OCI-LY1 (cell line): ENCODE results near the gene REXO1.

Source experiments
- H2AFZ ChIP-seq: fragments of 200-600 bp; sonication (generic), shearing (Covaris generic); 2 replicates; pipeline ENCODE4 v1.6.0; 2014; ENCODE audit warnings: antibody characterized with exemption, mild to moderate bottlenecking, low read length
- H3F3A ChIP-seq: fragments of 200-600 bp; sonication (generic), shearing (Covaris generic); 2 replicates; pipeline ENCODE4 v1.6.0; 2014; ENCODE audit warnings: mild to moderate bottlenecking, antibody characterized with exemption, low read length, moderate library complexity; ENCODE audit not compliant: insufficient read depth
- H3K27ac ChIP-seq: fragments of 200-600 bp; sonication (generic); 2 replicates; pipeline ENCODE4 v1.5.1; 2014; ENCODE audit warnings: low read length, mixed run types, mild to moderate bottlenecking, low read depth; ENCODE audit not compliant: poor library complexity, severe bottlenecking
- H3K27me3 ChIP-seq: fragments of 200-600 bp; sonication (generic); 2 replicates; pipeline ENCODE4 v1.6.0; 2014; ENCODE audit warnings: antibody characterized with exemption, mild to moderate bottlenecking, low read length, moderate library complexity; ENCODE audit not compliant: insufficient read depth
- H3K36me3 ChIP-seq: fragments of 200-600 bp; sonication (generic); 2 replicates; pipeline ENCODE4 v1.6.1; 2014; ENCODE audit warnings: mild to moderate bottlenecking, antibody characterized with exemption, low read length, moderate library complexity, mixed read lengths; ENCODE audit not compliant: insufficient read depth
- H3K4me1 ChIP-seq: fragments of 200-600 bp; sonication (generic); 2 replicates; pipeline ENCODE4 v1.5.1; 2014; ENCODE audit warnings: mild to moderate bottlenecking, low read length, moderate library complexity; ENCODE audit not compliant: insufficient read depth, severe bottlenecking
- H3K4me2 ChIP-seq: fragments of 200-600 bp; sonication (generic), shearing (Covaris generic); 2 replicates; pipeline ENCODE4 v1.6.1; 2014; ENCODE audit warnings: low read length
- H3K4me3 ChIP-seq: fragments of 200-600 bp; sonication (generic); 2 replicates; pipeline ENCODE4 v1.5.1; 2014; ENCODE audit warnings: low read length, low read depth, mild to moderate bottlenecking, mixed read lengths; ENCODE audit not compliant: poor library complexity, severe bottlenecking
- H3K79me2 ChIP-seq: fragments of 200-600 bp; shearing (Covaris generic); 2 replicates; pipeline ENCODE4 v1.6.1; 2016; ENCODE audit warnings: mixed run types, low read length, mixed read lengths; ENCODE audit not compliant: insufficient read depth
- H3K9ac ChIP-seq: fragments of 200-600 bp; sonication (generic), shearing (Covaris generic); 2 replicates; pipeline ENCODE4 v1.6.1; 2014; ENCODE audit warnings: mild to moderate bottlenecking, low read length, mixed read lengths
- H3K9me2 ChIP-seq: fragments of 200-600 bp; sonication (generic), shearing (Covaris generic); 2 replicates; pipeline ENCODE4 v1.6.1; 2014; ENCODE audit warnings: low read depth, mild to moderate bottlenecking, low read length, mixed read lengths
- H3K9me3 ChIP-seq: fragments of 200-600 bp; shearing (Covaris generic); 2 replicates; pipeline ENCODE4 v1.6.1; 2014; ENCODE audit warnings: low read length, mixed read lengths
- H4K20me1 ChIP-seq: fragments of 200-600 bp; sonication (generic), shearing (Covaris generic); 2 replicates; pipeline ENCODE4 v1.6.0; 2016; ENCODE audit warnings: mild to moderate bottlenecking, low read length; ENCODE audit not compliant: insufficient read depth
- EZH2 ChIP-seq: fragments of 200-600 bp; sonication (generic), shearing (Covaris generic); IDR thresholded peaks from 2 replicates; pipeline ENCODE4 v1.8.0; 2017; ENCODE audit warnings: borderline replicate concordance, mixed run types, mild to moderate bottlenecking, antibody characterized with exemption, low read length, moderate library complexity, mixed read lengths
- TF ChIP-seq, protein P1 (sequence below): fragments of 200-600 bp; sonication (generic), shearing (Covaris generic); IDR thresholded peaks from 2 replicates; pipeline ENCODE4 v1.5.1; 2017; ENCODE audit warnings: mild to moderate bottlenecking, antibody characterized with exemption, low read length, moderate library complexity, mixed read lengths

REXO1 gene

GRCh38 chr19:1817553-1818179 lies 30.6 kb downstream of the REXO1 start:
- H3K27me3 ChIP-seq, result no peaks in the 10 kb centered on the region
- no peak overlapping the region for H3K4me3 ChIP-seq
- no peak overlapping the region for H3K4me2 ChIP-seq
- no peaks in the 10 kb centered on the region for H3K9me2 ChIP-seq
- no peaks in the 10 kb centered on the region for H4K20me1 ChIP-seq
- H3K36me3 ChIP-seq, result peaks cover 72% of the 10 kb centered on the region
- H3K27ac ChIP-seq, result no peak overlapping the region
- H3K9ac ChIP-seq, result no peak overlapping the region
- H2AFZ ChIP-seq, result no peak overlapping the region
- no peaks in the 10 kb centered on the region for H3F3A ChIP-seq
- H3K9me3 ChIP-seq, result no peaks in the 10 kb centered on the region
- H3K4me1 ChIP-seq, result peaks cover 8% of the 10 kb centered on the region
- no peak for TF ChIP-seq EZH2
- TF ChIP-seq, protein P1, sequence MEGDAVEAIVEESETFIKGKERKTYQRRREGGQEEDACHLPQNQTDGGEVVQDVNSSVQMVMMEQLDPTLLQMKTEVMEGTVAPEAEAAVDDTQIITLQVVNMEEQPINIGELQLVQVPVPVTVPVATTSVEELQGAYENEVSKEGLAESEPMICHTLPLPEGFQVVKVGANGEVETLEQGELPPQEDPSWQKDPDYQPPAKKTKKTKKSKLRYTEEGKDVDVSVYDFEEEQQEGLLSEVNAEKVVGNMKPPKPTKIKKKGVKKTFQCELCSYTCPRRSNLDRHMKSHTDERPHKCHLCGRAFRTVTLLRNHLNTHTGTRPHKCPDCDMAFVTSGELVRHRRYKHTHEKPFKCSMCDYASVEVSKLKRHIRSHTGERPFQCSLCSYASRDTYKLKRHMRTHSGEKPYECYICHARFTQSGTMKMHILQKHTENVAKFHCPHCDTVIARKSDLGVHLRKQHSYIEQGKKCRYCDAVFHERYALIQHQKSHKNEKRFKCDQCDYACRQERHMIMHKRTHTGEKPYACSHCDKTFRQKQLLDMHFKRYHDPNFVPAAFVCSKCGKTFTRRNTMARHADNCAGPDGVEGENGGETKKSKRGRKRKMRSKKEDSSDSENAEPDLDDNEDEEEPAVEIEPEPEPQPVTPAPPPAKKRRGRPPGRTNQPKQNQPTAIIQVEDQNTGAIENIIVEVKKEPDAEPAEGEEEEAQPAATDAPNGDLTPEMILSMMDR, result no peak
- no peaks in the 10 kb centered on the region for H3K79me2 ChIP-seq

GRCh38 chr19:1816530-1817298 lies 31.6 kb downstream of the REXO1 start:
- Histone ChIP-seq H4K20me1 (no peaks in the 10 kb centered on the region), H3K9ac (no peak overlapping the region)
- TF ChIP-seq, protein P1, result no peak
- TF ChIP-seq EZH2, result no peak

GRCh38 chr19:1815605-1816529 lies 32.4 kb downstream of the REXO1 start:
- Histone ChIP-seq H3K36me3 (peaks cover 57% of the 10 kb centered on the region), H3K4me3 (no peak overlapping the region), H4K20me1 (no peaks in the 10 kb centered on the region), H3K9ac (no peak overlapping the region), H2AFZ (no peak overlapping the region), H3F3A (no peaks in the 10 kb centered on the region), H3K27ac (no peak overlapping the region), H3K4me2 (no peak overlapping the region), H3K79me2 (no peaks in the 10 kb centered on the region), H3K27me3 (0 out of 2 replicates have a peak, but pooled peaks cover 3% of the 10 kb centered on the region), H3K4me1 (peaks cover 14% of the 10 kb centered on the region), H3K9me2 (no peaks in the 10 kb centered on the region), H3K9me3 (no peaks in the 10 kb centered on the region)
- TF ChIP-seq, protein P1, result no peak
- TF ChIP-seq EZH2, result no peak

More at GRCh38 chr19:1816530-1817298, 31.6 kb downstream of the REXO1 start:
- peaks cover 11% of the 10 kb centered on the region for H3K4me1 ChIP-seq
- H2AFZ ChIP-seq, result no peak overlapping the region
- no peak overlapping the region for H3K4me2 ChIP-seq
- no peak overlapping the region for H3K27ac ChIP-seq
- no peaks in the 10 kb centered on the region for H3K79me2 ChIP-seq
- H3K9me2 ChIP-seq, result no peaks in the 10 kb centered on the region
- no peaks in the 10 kb centered on the region for H3K27me3 ChIP-seq
- H3F3A ChIP-seq, result no peaks in the 10 kb centered on the region
- no peaks in the 10 kb centered on the region for H3K9me3 ChIP-seq
- no peak overlapping the region for H3K4me3 ChIP-seq
- peaks cover 65% of the 10 kb centered on the region for H3K36me3 ChIP-seq
